CD14-positive monocyte (primary cell): ENCODE measurements around the gene CTDNEP1. TPM values are rescaled to one million over a fixed set of nuclear protein-coding genes. Genes with fewer than 3 reads are reported as not detected.

Experiments
- DNase-seq, 3 donors: peaks; one replicate each; pipeline ENCODE4 v3.0.0-alpha.2; 2011 to 2022
- H2AFZ ChIP-seq: 2 replicates; pipeline ENCODE4 v1.6.0; 2012; ENCODE audit warnings: mild to moderate bottlenecking, low read depth, low read length, inconsistent platforms; ENCODE audit not compliant: insufficient read depth, poor library complexity, severe bottlenecking
- H3K27ac ChIP-seq, 2 donors: 1 replicate in 1 of 2; 2 replicates in 1 of 2; pipeline ENCODE4 v1.5.1; 2012 to 2013; ENCODE audit warnings: low read length in 2 of 2, control low read depth in 1 of 2, inconsistent platforms in 1 of 2, low read depth in 1 of 2, mild to moderate bottlenecking in 1 of 2
- H3K27me3 ChIP-seq, 2 donors: one replicate each; pipeline versions ENCODE4 v1.6.0 to v1.6.1; 2011 to 2013; ENCODE audit warnings: low read length in 2 of 2; ENCODE audit not compliant: control insufficient read depth in 2 of 2, insufficient read depth in 2 of 2
- H3K36me3 ChIP-seq, 2 donors: replicated peaks in 1 of 2; 1 replicate in 1 of 2; 2 replicates in 1 of 2; pipeline versions ENCODE4 v1.5.1 to v1.6.1; 2012 to 2013; ENCODE audit warnings: low read length in 2 of 2, control low read depth in 1 of 2, inconsistent platforms in 1 of 2, mild to moderate bottlenecking in 1 of 2; ENCODE audit not compliant: insufficient read depth in 2 of 2, control insufficient read depth in 1 of 2
- H3K4me1 ChIP-seq, 2 donors: 1 replicate in 1 of 2; 2 replicates in 1 of 2; pipeline versions ENCODE4 v1.5.1 to v1.6.1; 2012 to 2013; ENCODE audit warnings: low read length in 2 of 2, control low read depth in 1 of 2, inconsistent platforms in 1 of 2, mild to moderate bottlenecking in 1 of 2, moderate library complexity in 1 of 2; ENCODE audit not compliant: insufficient read depth in 2 of 2, control insufficient read depth in 1 of 2
- H3K4me2 ChIP-seq: replicated peaks from 2 replicates; pipeline ENCODE3; 2012; ENCODE audit warnings: low read length, moderate library complexity, mild to moderate bottlenecking; ENCODE audit not compliant: poor library complexity, severe bottlenecking; ENCODE audit errors: extremely low read depth
- H3K4me3 ChIP-seq, 3 experiments: fragments of 200-600 bp in 1 of 3; sonication (generic) in 1 of 3; replicated peaks in 1 of 3; 1 replicate in 2 of 3; 2 replicates in 1 of 3; pipeline ENCODE4 v1.5.1; 2011 to 2013; ENCODE audit warnings: low read length in 3 of 3, mild to moderate bottlenecking in 3 of 3, control low read depth in 2 of 3, low read depth in 2 of 3, inconsistent platforms in 1 of 3, moderate library complexity in 1 of 3
- H3K79me2 ChIP-seq: 2 replicates; pipeline ENCODE4 v1.6.0; 2012; ENCODE audit warnings: mild to moderate bottlenecking, control low read depth, inconsistent platforms, low read length, moderate library complexity; ENCODE audit not compliant: insufficient read depth
- H3K9ac ChIP-seq: 2 replicates; pipeline ENCODE4 v1.6.0; 2017; ENCODE audit warnings: low read length, mild to moderate bottlenecking; ENCODE audit not compliant: insufficient read depth, poor library complexity, severe bottlenecking
- H3K9me3 ChIP-seq, 2 donors: replicated peaks in 1 of 2; 1 replicate in 1 of 2; 2 replicates in 1 of 2; pipeline versions ENCODE4 v1.5.1 to v1.6.1; 2012 to 2013; ENCODE audit warnings: low read length in 2 of 2, control low read depth in 1 of 2; ENCODE audit not compliant: control insufficient read depth in 1 of 2, insufficient read depth in 1 of 2
- H4K20me1 ChIP-seq: 2 replicates; pipeline ENCODE4 v1.6.0; 2012; ENCODE audit warnings: mild to moderate bottlenecking, low read length, control low read depth, moderate library complexity; ENCODE audit not compliant: insufficient read depth
- H3K27ac Mint-ChIP-seq, 7 donors: one replicate each; pipeline ENCODE4 v1.8.0; 2020; ENCODE audit warnings: mild to moderate bottlenecking in 7 of 7, mixed read lengths in 7 of 7, moderate library complexity in 6 of 7, inconsistent platforms in 2 of 7
- H3K27me3 Mint-ChIP-seq, 3 donors: one replicate each; pipeline ENCODE4 v1.8.0; 2021 to 2022; ENCODE audit warnings: low read depth in 3 of 3, mild to moderate bottlenecking in 3 of 3, mixed read lengths in 3 of 3, moderate library complexity in 3 of 3, inconsistent platforms in 1 of 3
- H3K36me3 Mint-ChIP-seq, 2 donors: one replicate each; pipeline ENCODE4 v1.8.0; 2020; ENCODE audit warnings: mixed read lengths in 2 of 2, inconsistent platforms in 1 of 2, mild to moderate bottlenecking in 1 of 2
- H3K4me1 Mint-ChIP-seq: one replicate; pipeline ENCODE4 v1.8.0; 2020; ENCODE audit warnings: mild to moderate bottlenecking, mixed read lengths
- H3K4me3 Mint-ChIP-seq, 2 donors: one replicate each; pipeline ENCODE4 v1.8.0; 2020; ENCODE audit warnings: mild to moderate bottlenecking in 2 of 2, mixed read lengths in 2 of 2, moderate library complexity in 1 of 2
- H3K9me3 Mint-ChIP-seq, 7 donors: one replicate each; pipeline ENCODE4 v1.8.0; 2020 to 2022; ENCODE audit warnings: mixed read lengths in 7 of 7, mild to moderate bottlenecking in 6 of 7, moderate library complexity in 6 of 7, inconsistent platforms in 2 of 7
- WGBS: methylation state at CpG from one replicate; pipeline ENCODE4 v1.1.5; 2013; ENCODE audit warnings: missing lambda C conversion rate; ENCODE audit not compliant: insufficient coverage; 5-methylcytosine and 5-hydroxymethylcytosine counted together
- intact Hi-C, 2 donors: fragments of 100-400 bp; cut with micrococcal nuclease; formaldehyde crosslinking; loops; one replicate each; pipeline versions ENCODE4 v1.15.0 to v1.15.1; 2023
- polyA plus RNA-seq, 3 donors: library from polyadenylated mRNA; depleted of rRNA in 1 of 3; unstranded in 2 of 3; stranded (reverse) in 1 of 3; fragments of 300-500 nt in 2 of 3; fragments of >200 nt in 1 of 3; fragmentation: Illumina TruSeq in 2 of 3; gene quantifications; 1 replicate in 2 of 3; 2 replicates in 1 of 3; pipeline ENCODE4 v1.2.3, GENCODE V29; 2012 to 2021
- TF ChIP-seq, protein P1 (sequence below): fragments of 200-600 bp; IDR thresholded peaks from one replicate; pipeline ENCODE4 v1.8.0; 2022; ENCODE audit warnings: antibody characterized with exemption, mild to moderate bottlenecking

Gene CTDNEP1
- polyA plus RNA-seq, 3 donors, result 29.5 to 198 (median 38.3) TPM

GRCh38 chr17:7214300-7215135, 37.0 kb downstream of the CTDNEP1 start:
- peaks cover 63% of the 10 kb centered on the region for H3K79me2 ChIP-seq
- DNase-seq, result peak; percentile 91 to 96 (median 92)
- peaks cover 4 to 12% of the 10 kb centered on the region in 2 donors for H3K36me3 Mint-ChIP-seq
- no peaks in the 10 kb centered on the region for H3K27me3 ChIP-seq
- peak overlapping the region; percentile 78 for H3K4me2 ChIP-seq
- H3K4me1 Mint-ChIP-seq, result peaks cover 66% of the 10 kb centered on the region
- peak overlapping the region; percentile 69 to 71 for H3K27ac ChIP-seq
- peak overlapping the region; percentile 91 to 100 (median 99) for H3K27ac Mint-ChIP-seq
- peaks cover 1 to 11% (median 3%) of the 10 kb centered on the region in 3 donors for H3K27me3 Mint-ChIP-seq
- H3K9ac ChIP-seq, result peak overlapping the region; percentile 39
- TF ChIP-seq, protein P1, sequence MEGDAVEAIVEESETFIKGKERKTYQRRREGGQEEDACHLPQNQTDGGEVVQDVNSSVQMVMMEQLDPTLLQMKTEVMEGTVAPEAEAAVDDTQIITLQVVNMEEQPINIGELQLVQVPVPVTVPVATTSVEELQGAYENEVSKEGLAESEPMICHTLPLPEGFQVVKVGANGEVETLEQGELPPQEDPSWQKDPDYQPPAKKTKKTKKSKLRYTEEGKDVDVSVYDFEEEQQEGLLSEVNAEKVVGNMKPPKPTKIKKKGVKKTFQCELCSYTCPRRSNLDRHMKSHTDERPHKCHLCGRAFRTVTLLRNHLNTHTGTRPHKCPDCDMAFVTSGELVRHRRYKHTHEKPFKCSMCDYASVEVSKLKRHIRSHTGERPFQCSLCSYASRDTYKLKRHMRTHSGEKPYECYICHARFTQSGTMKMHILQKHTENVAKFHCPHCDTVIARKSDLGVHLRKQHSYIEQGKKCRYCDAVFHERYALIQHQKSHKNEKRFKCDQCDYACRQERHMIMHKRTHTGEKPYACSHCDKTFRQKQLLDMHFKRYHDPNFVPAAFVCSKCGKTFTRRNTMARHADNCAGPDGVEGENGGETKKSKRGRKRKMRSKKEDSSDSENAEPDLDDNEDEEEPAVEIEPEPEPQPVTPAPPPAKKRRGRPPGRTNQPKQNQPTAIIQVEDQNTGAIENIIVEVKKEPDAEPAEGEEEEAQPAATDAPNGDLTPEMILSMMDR, result peak; percentile 50
- H3K9me3 ChIP-seq, result no peaks in the 10 kb centered on the region
- no peaks in the 10 kb centered on the region for H3K9me3 Mint-ChIP-seq
- H3K4me1 ChIP-seq, result peaks cover 56 to 59% of the 10 kb centered on the region in 2 donors
- H4K20me1 ChIP-seq, result peaks cover 52% of the 10 kb centered on the region
- WGBS, result 0% methylated on average over 31 of the region's 45 CpGs
- intact Hi-C loops, result loop anchor here in 1 of 2 donors (2.0 to 10.0 kb wide), 3 partner anchors 20 to 190 kb away; partner anchors contain the start of genes CTDNEP1, DVL2, ELP5 and NLGN2
- peak overlapping the region; percentile 89 to 90 for H3K4me3 Mint-ChIP-seq
- no peaks in the 10 kb centered on the region for H3K36me3 ChIP-seq
- H3K4me3 ChIP-seq, result peak overlapping the region; percentile 46 to 83 (median 62)
- H2AFZ ChIP-seq, result no peak overlapping the region

GRCh38 chr17:7213895-7214299, 37.6 kb downstream of the CTDNEP1 start:
- TF ChIP-seq, protein P1, result peak; percentile 36
- H3K4me3 Mint-ChIP-seq, result peak overlapping the region; percentile 89 to 90
- Histone ChIP-seq H3K4me2 (peak overlapping the region; percentile 78), H4K20me1 (peaks cover 58% of the 10 kb centered on the region), H3K9me3 (no peaks in the 10 kb centered on the region), H3K27me3 (no peaks in the 10 kb centered on the region), H3K27ac (peak overlapping the region; percentile 69 to 71), H3K79me2 (peaks cover 68% of the 10 kb centered on the region), H3K4me1 (peaks cover 50 to 53% of the 10 kb centered on the region in 2 donors), H3K9ac (peak overlapping the region; percentile 39), H3K4me3 (peak overlapping the region; percentile 46 to 83 (median 62)), H2AFZ (no peak overlapping the region), H3K36me3 (no peaks in the 10 kb centered on the region)
- peak overlapping the region; percentile 91 to 100 (median 99) for H3K27ac Mint-ChIP-seq
- peak; percentile 86 to 94 (median 89) for DNase-seq
- no peaks in the 10 kb centered on the region for H3K9me3 Mint-ChIP-seq
- peaks cover 4 to 14% of the 10 kb centered on the region in 2 donors for H3K36me3 Mint-ChIP-seq
- H3K27me3 Mint-ChIP-seq, result peaks cover 0 to 11% (median 3%) of the 10 kb centered on the region in 3 donors
- WGBS, result 1% methylated on average over 10 of the region's 15 CpGs
- H3K4me1 Mint-ChIP-seq, result peaks cover 60% of the 10 kb centered on the region
- intact Hi-C loops, result loop anchor here in 1 of 2 donors (2.0 to 10.0 kb wide), 2 partner anchors 21 to 191 kb away; partner anchors contain the start of genes DVL2, NLGN2 and TMEM256
